GM23248 (cell line): ENCODE measurements around the gene AJAP1.

Experiments
- EZH2 ChIP-seq: fragments of 200-600 bp; sonication (generic); IDR thresholded peaks from 2 replicates; pipeline ENCODE4 v1.6.1; 2018; ENCODE audit warnings: antibody characterized with exemption, mild to moderate bottlenecking; ENCODE audit not compliant: insufficient read depth, poor library complexity, severe bottlenecking
- EZH2phosphoT487 ChIP-seq: fragments of 200-600 bp; sonication (generic); IDR thresholded peaks from 2 replicates; pipeline ENCODE4 v1.6.1; 2018; ENCODE audit warnings: antibody characterized with exemption, moderate library complexity, mild to moderate bottlenecking, low read depth; ENCODE audit not compliant: insufficient read depth

- TF ChIP-seq EZH2phosphoT487: no peak
- no peak for TF ChIP-seq EZH2
These were observed 48.1 kb downstream of the AJAP1 start for GRCh38 chr1:4702464-4702863.
